HL-60/S4 (cell line): ENCODE data around the gene SLC26A4.
"Not testable (repeated sequence)": the region's sequence is repeated elsewhere in the genome, so short reads cannot be mapped to it uniquely, and the experiment has no call there.

ENCODE experiments used
- in situ Hi-C: fragments of 300-500 bp; cut with MboI; formaldehyde crosslinking; loops from 2 replicates; pipeline ENCODE4 v1.14.3; 2022; ENCODE audit warnings: low sequenced_read_pairs

The SLC26A4 gene

DNA sequence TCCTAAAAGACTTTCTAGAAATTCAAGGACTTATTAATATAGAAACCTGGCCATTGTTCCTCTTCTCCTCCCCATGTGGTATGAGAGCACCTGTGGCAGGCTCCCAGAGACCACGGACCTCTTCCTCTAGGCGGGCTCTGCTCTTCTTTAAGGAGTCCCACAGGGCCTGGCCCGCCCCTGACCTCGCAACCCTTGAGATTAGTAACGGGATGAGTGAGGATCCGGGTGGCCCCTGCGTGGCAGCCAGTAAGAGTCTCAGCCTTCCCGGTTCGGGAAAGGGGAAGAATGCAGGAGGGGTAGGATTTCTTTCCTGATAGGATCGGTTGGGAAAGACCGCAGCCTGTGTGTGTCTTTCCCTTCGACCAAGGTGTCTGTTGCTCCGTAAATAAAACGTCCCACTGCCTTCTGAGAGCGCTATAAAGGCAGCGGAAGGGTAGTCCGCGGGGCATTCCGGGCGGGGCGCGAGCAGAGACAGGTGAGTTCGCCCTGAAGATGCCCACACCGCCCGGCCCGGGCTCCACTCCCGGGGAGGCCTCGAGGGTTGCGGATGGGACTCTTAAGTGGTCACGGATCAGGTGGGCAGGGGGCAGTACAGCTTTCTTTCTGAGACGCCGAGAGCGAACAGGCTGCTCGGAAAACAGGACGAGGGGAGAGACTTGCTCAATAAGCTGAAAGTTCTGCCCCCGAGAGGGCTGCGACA is at the start of gene SLC26A4:
SLC26A4 (plus strand) TSS at position 448 of the 700 bp plus-strand sequence. CDS start 814 bp downstream, outside the sequence.
- in situ Hi-C loops, result no loop called here

DNA sequence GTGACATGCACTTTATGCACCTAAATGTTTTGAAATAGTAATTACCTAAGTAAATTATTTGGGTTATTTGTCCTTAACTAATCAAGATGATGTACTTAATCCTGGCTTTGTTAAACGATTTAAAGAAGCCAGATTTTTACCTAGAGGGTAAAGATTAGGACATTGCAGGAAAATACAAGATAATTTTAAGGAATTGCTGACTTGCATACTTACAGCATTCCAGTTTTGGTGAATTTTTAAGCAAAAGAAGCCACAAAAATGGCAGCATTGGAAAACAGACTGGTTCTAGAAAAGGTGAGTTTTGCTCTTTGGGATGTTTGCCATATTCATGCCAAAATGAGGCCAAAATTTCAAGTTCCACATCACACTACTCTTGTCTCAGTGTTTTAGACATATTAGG is 47.2 kb upstream of the SLC26A4 start:
- in situ Hi-C loops, result no loop called here

GRCh38 chr7:107613948-107614347 is 46.7 kb upstream of the SLC26A4 start:
- in situ Hi-C loops, result no loop called here

DNA sequence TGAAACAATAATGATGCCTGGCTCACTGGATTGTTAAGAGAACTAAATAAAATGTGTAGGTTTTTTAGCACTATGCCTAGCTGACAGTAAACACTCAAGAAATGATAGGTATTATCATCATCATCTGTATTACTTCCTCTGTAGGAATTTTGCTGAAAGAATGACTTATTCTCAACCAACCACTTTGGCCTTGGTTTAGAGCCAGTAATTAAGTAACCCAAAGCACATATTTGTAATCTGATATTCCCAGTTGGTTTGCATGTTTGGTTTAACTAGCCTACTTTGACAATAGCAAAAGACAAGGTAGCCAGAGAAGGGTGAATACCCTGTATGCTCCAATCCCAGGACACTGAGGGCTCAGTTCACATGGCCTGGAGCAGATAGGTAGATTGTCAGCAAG is 46.2 kb upstream of the SLC26A4 start:
- in situ Hi-C loops, result no loop called here

DNA sequence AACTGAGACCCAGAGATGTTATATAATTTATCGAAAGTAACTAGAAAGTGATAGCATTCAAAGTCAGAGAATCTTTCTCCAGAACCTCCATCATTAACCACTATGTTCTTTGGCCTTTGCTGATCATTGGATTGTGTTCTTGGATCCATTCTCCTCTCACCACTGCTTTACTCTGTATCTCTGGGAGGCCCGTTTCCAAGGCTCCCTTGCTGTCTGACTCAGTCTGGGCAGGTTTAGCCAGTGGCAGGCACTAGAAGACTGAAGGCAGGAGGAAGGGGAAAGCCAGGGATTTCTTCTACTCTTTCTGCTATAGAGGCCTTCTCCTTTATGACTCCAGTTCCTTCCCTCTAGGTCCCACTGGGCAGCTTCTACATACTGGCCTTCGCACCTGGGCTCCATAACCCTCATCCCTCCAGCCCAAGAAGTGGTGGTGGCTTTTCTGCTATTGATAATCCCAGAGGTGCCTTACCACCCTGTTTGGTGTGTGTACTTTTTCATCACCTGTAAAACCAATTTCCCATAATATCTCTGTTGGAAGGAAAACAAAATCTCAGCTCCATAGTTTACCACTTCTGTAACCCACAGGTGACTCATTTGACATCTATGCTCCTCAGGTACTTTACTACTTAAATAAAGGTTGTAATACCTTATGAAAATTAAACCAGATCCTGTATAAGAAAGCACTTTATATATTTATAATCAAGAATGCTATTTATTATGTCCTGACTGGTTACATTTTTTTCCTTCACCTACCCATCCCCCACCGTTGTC is 44.5 kb upstream of the SLC26A4 start:
- in situ Hi-C loops, result no loop called here

DNA sequence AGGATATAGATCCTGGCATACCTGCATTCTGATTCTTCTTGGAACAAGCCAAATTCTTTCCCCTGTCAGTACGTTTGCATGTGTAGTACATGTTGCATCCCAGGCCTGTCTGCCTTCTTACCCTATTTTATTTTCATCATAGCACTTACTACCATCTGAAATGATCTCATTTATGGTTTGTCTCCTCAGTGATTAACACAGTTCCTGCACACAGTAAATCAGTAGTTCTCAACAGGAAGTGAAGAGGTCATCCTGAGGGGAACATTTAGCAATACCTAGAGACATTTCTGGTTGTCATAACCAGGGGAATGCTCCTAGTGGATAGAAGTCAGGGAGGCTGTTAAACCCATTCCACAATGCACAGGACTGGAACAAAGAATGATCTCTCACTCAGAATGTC is 38.2 kb upstream of the SLC26A4 start:
- in situ Hi-C loops, result no loop called here

DNA sequence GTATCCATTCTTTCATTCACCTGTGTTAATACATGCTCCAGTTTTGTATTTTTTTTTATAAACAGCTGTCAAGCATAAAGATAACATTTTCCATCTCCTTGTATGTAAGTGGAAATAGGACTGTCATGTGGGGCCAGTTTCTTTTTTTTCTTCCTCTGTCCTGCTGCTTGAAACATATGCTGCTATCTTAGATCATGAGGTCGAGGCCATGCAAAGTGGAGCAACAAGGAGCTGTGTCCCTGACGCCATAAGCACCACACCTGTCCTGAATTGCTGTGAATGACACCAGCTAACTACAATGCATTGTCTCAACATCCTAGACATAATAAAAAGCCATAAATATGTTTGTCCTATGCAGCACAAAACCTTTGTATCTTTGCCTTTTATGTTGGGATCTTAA is 37.7 kb upstream of the SLC26A4 start:
- in situ Hi-C loops, result no loop called here

- in situ Hi-C loops, result no loop called here
Measured at GRCh38 chr7:107627002-107627401, 33.6 kb upstream of the SLC26A4 start.

DNA sequence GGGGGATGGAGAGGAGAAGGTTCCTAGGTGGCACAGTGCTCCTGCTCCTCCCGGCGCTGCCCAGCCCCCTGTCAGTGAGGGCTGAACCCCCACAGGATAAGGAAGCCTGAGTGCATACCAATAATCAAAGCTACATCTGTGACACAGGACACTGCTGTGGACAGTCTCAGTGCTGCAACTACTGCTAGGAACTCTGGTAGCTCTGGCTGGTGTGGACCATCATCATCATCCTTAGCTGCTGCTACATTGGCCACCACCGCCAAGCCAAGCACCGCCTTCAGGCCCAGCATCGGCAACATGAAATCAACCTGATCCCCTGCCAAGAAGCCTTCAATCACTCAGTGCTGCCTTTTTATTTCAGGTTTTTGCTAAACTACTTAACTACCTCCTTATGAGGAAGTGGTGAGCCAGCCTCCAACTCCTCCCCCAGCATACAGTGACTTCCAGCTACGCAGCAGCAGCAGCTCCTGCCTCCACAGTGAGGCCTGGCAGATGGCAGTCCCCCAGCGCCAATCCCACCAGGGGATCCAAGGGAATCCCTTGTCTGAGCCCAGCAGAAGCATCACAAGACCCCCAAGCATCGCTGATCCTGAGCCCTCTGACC is 32.1 kb upstream of the SLC26A4 start:
- in situ Hi-C loops, result no loop called here

DNA sequence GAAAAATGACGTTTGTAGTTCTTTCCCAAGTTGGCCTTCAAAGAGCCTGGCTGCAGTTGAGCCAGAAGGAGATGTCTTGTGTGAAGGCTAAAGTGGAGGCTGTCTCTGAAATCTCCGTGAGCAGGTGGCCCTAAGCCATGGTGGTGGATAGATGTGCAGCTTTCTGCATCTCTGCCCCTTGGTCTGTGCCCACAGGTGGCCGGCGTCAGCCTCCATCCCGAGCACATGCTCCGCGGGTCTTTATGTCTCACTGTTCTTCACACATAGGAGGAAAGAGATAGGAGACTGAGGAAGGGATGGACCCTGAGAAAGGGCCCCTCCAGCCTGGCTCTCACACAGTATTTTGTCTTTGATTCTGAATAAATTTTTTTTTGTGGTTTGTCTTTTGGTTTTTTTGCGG is 30.3 kb upstream of the SLC26A4 start:
- in situ Hi-C loops, result no loop called here

DNA sequence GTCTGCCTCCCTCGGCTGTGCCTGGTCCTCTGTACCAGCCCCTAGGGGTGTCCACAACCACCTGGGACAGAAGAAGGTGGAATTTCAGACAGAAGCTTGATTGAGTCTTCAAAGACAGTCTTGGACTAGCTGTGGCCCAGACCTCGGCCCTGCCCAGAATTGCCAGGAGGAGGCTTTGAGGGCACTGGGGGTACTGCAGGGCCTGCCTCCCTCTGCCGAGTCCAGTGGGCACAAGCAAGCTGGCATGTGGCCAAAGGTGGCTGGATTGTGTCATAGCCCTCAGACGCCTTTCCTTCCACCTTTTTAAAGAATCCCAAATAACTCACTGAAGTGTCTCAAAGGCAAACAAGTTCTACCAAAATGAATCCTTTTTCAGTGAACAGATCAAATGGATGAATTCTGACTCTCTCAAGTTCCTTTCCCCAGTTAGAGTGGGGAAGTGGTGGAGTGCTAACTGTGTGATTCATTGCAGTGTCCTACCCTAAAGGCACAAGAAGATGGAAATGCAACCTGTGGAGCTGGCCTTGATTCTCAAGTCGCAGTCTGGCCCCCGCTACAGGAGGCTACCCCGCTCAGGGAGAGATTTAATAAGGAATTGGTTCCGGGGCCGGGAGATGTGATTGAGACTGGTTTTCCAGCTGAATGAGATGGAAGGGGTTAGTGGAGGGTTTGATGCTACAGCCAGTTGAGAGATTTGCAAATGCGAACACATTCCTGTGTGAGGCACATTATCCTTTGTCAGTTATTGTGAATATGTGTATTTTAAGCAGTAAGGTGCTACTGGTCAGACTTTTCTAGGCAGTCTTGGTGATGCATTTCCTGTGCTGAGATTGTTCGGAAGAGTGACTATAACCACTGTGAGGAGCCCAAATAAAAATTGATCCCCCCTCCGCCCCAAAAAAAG is 28.8 kb upstream of the SLC26A4 start:
- in situ Hi-C loops, result no loop called here

- in situ Hi-C loops, result no loop called here
Measured at GRCh38 chr7:107632492-107632865, 28.1 kb upstream of the SLC26A4 start.

DNA sequence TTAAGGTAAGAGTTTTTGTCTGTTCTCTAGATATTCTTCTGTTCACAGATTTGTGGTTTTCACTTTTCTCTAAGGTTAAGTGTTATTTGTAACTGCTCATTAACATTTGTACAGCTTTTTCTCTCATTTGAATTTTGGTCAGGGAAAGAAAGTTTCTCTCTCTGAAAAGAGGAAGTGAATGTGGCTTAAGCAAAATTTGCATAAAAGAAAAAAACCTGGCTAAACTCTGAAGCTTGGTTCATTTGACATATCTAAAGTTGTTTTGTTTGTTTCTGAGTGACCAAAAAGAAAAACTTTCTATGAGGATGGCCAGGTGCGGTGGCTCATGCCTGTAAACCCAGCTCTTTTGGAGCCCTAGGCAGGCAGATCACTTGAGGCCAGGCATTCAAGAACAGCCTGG is 22.0 kb upstream of the SLC26A4 start:
- in situ Hi-C loops, result no loop called here

DNA sequence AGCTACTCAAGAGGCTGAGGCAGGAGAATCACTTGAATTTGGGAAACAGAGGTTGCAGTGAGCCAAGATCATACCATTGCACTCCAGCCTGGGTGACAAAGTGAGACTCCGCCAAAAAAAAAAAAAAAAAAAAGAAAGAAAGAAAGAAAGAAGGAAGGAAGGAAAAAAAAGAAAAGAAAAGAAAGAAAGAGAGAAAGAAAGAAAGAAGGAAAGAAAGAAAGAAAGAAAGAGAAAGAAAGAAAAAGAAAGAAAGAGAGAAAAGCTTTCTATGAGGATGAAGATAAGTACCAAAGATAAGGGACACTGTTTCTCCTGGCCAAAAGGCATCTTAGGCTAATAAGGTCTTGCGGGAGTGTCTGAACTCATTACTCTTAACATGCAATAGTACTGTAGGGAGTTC is 21.6 kb upstream of the SLC26A4 start:
- in situ Hi-C loops, result not testable (repeated sequence)

DNA sequence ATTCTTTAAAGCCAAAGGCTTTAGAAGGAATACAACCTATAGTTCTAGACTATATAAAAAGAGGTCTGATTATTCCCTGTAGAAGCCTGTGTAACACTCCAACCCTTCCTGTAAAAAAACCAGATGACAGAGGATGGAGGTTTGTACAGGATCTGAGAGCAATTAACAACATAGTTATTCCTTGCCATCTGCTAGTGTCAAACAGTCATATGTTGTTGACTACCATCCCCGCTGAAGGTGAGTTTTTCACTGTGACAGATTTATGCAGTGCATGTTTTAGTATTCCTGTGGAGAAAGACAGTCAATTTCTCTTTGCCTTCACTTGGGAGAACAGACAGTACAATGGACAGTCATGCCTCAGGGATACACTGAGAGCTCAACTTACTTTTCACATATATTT is 19.0 kb upstream of the SLC26A4 start:
- in situ Hi-C loops, result no loop called here

GRCh38 chr7:107642501-107642900 is 18.1 kb upstream of the SLC26A4 start:
- in situ Hi-C loops, result no loop called here

DNA sequence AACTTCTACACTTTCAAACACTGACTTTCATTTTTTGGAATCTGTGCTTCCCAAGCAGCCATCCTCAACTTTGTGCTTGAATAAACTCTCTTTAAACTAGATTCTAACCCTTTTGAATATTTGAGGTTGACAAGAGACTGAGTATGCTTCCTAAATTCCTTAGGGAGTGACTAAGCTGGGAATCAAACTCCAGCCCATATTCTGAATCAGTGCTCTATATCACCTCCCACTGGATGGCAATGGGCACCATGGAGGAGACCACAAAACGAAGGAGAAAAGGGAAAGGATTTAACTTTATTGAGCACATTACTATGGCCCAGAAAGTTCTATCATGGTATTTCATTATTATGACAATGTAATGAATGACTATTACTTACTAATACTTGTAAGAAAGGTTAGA is 17.2 kb upstream of the SLC26A4 start:
- in situ Hi-C loops, result no loop called here

GRCh38 chr7:107643938-107644308 is 16.7 kb upstream of the SLC26A4 start:
- in situ Hi-C loops, result no loop called here

GRCh38 chr7:107644309-107644974 is 16.2 kb upstream of the SLC26A4 start:
- in situ Hi-C loops, result no loop called here

- in situ Hi-C loops, result no loop called here
Measured at GRCh38 chr7:107652642-107653041, 8.0 kb upstream of the SLC26A4 start.

DNA sequence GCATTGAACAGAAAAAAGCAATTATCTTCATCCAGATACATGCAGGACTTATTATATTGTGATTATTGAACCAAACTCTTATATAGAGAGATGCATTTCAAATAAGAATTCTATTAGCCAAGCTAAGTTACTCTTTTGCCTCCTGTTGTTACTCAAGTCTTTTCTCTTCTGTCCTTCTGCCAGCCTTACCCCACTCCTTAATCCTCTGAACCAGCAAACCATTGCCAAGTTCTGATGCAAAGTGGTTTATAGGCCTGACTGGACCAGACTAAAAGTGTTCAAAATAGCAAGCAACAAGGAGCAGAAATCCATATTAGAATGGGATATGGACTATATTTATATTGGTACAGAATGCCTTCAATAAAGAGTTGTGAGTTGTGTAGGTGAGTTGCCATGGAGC is 2.2 kb upstream of the SLC26A4 start:
- in situ Hi-C loops, result no loop called here
